ENCODE data around the gene OXNAD1. TPM values are rescaled to one million over a fixed set of nuclear protein-coding genes. Genes with fewer than 3 reads are reported as not detected.

The OXNAD1 gene
- total RNA-seq, 1 donor from 2014 or later = 13.2 TPM

DNA sequence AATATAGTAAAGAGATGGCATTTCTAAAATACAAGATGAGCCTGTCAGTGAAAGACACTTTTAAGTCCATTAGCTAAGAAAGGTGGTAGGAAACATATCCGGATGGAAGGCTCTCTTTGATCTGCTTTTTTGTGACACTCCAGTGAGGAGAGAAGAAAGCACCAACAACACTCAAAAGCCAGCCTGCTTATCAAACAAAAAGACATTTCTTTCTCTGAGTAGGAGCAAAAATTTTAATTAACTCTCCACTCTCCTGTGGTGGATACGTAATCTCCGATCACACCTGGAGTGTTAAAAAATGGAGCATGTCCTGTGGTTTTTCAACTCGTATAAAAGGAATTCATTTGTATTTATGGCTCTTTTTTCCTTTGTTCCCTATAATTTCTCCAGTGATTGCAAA is 65.3 kb downstream of the OXNAD1 start:
- Mint-ChIP-seq H3K9me3 (peaks cover 37% of the 10 kb centered on the region), H3K27ac (no peak overlapping the region), H3K4me3 (no peak overlapping the region), H3K4me1 (no peaks in the 10 kb centered on the region), H3K36me3 (peaks cover 47% of the 10 kb centered on the region), H3K27me3 (ENCODE audit: low read depth) (no peaks in the 10 kb centered on the region)
- DNase-seq (ENCODE audit: low spot score in 2 of 2, unreplicated experiment in 2 of 2) = no peak
- TF ChIP-seq, protein P1, sequence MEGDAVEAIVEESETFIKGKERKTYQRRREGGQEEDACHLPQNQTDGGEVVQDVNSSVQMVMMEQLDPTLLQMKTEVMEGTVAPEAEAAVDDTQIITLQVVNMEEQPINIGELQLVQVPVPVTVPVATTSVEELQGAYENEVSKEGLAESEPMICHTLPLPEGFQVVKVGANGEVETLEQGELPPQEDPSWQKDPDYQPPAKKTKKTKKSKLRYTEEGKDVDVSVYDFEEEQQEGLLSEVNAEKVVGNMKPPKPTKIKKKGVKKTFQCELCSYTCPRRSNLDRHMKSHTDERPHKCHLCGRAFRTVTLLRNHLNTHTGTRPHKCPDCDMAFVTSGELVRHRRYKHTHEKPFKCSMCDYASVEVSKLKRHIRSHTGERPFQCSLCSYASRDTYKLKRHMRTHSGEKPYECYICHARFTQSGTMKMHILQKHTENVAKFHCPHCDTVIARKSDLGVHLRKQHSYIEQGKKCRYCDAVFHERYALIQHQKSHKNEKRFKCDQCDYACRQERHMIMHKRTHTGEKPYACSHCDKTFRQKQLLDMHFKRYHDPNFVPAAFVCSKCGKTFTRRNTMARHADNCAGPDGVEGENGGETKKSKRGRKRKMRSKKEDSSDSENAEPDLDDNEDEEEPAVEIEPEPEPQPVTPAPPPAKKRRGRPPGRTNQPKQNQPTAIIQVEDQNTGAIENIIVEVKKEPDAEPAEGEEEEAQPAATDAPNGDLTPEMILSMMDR (IDR thresholded peaks at IDR 0.05; ENCODE audit: unreplicated experiment) = no peak

DNA sequence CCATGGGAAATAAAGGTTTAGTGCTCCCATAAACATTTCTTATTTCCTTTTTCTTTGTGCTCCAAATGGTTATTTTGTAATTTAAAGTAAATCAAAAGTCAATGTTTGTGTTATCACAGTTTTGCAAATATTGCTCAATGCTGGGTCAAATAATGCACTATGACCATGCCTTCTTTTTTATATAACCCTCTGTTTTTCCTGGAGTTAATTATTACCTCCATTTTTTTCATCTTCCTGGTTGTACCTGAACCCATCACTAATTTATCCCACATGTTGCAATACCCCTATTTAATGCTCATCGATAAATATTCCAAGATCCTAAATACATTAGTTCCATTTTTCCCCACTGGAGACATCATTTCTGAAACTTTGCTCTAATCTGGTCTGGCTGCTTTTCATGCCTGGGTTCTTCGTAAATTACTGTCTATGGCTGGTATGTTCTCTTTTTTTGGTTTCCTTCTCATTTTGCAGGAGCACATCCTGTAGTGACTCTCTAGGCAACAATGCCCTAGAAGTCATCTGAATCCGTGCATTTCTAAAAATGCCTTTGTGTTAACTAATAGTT is 66.4 kb downstream of the OXNAD1 start:
- Mint-ChIP-seq H3K9me3 (peaks cover 37% of the 10 kb centered on the region), H3K36me3 (peaks cover 47% of the 10 kb centered on the region), H3K4me3 (no peak overlapping the region), H3K4me1 (no peaks in the 10 kb centered on the region), H3K27me3 (ENCODE audit: low read depth) (no peaks in the 10 kb centered on the region), H3K27ac (no peak overlapping the region)
- DNase-seq (ENCODE audit: low spot score in 2 of 2, unreplicated experiment in 2 of 2) = no peak
- TF ChIP-seq, protein P1 (IDR thresholded peaks at IDR 0.05; ENCODE audit: unreplicated experiment) = no peak

DNA sequence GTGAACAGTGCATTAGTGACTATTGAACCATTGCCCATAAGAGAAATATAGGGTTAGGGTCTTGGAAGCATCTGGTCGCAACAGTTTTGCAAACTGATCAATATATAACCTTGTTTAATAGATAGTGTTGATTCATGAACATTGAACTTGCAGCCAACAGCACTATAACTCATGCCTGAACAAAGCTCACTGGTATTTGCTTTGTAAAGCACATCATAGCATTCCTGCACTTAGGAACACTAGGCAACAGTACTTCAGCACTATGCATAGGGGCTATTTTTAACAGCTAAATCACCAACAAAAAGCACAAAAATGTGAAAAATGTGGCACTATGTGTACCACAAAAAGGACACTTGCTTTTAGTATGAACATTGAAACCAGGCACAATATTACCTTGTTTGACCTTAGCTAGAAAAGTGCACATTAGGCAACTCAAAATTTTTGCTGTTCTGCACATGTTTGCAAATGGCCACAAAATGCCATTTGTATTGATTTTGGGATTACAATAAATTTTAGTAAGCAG is 68.0 kb downstream of the OXNAD1 start:
- Mint-ChIP-seq H3K36me3 (peaks cover 47% of the 10 kb centered on the region), H3K27me3 (ENCODE audit: low read depth) (no peaks in the 10 kb centered on the region)

DNA sequence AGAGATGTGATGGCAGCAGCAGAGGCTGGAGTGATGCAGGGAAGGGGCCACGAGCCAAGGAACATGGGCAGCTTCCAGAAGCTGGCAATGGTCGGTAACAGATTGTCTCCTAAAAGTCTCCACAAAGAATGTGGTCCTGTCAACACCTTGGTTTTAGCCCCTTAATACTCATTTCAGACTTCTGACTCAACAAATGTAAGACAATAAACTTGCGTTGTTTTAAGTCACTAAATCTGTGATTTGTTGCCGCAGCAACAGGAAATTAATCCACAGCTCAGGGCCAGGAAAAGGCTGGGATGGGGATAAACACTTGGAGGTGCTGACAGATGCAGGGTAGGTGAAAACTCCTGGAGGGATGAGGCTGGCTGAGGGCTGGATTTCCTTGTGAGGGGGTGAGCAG is 69.9 kb downstream of the OXNAD1 start:
- TF ChIP-seq, protein P1 (IDR thresholded peaks at IDR 0.05; ENCODE audit: unreplicated experiment) = no peak
- H3K9me3 Mint-ChIP-seq = peaks cover 37% of the 10 kb centered on the region
- no peak for DNase-seq (ENCODE audit: low spot score in 2 of 2, unreplicated experiment in 2 of 2)
- no peak overlapping the region for H3K4me3 Mint-ChIP-seq
- no peaks in the 10 kb centered on the region for H3K27me3 Mint-ChIP-seq (ENCODE audit: low read depth)
- no peak overlapping the region for H3K27ac Mint-ChIP-seq
- peaks cover 40% of the 10 kb centered on the region for H3K36me3 Mint-ChIP-seq
- no peaks in the 10 kb centered on the region for H3K4me1 Mint-ChIP-seq

More for the DNA sequence above, 68.0 kb downstream of the OXNAD1 start:
- H3K27ac Mint-ChIP-seq = no peak overlapping the region
- TF ChIP-seq, protein P1 (IDR thresholded peaks at IDR 0.05; ENCODE audit: unreplicated experiment) = no peak
- DNase-seq (ENCODE audit: low spot score in 2 of 2, unreplicated experiment in 2 of 2) = no peak
- no peak overlapping the region for H3K4me3 Mint-ChIP-seq
- no peaks in the 10 kb centered on the region for H3K4me1 Mint-ChIP-seq
- peaks cover 37% of the 10 kb centered on the region for H3K9me3 Mint-ChIP-seq

DNA sequence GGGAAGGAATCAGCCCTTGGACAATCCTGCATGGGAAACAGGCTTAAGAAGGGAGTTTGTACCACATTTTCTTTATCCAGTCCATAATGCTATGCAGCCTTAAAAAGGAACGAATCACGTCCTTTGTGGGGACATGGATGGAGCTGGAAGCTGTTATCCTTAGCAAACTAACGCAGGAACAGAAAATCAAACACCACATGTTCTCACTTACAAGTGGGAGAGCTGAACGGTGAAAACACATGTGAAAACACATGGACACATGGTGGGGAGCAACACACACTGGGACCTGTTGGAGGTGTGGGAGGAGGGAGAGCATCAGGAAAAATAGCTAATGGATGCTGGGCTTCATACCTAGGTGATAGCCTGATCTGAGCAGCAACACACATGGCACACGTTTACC is 70.3 kb downstream of the OXNAD1 start:
- Mint-ChIP-seq H3K27ac (no peak overlapping the region), H3K36me3 (peaks cover 35% of the 10 kb centered on the region), H3K9me3 (peaks cover 34% of the 10 kb centered on the region), H3K27me3 (ENCODE audit: low read depth) (no peaks in the 10 kb centered on the region), H3K4me1 (no peaks in the 10 kb centered on the region), H3K4me3 (no peak overlapping the region)
- no peak for DNase-seq (ENCODE audit: low spot score in 2 of 2, unreplicated experiment in 2 of 2)
- TF ChIP-seq, protein P1 (IDR thresholded peaks at IDR 0.05; ENCODE audit: unreplicated experiment) = no peak
